HepG2 (cell line): Measurements from ENCODE around the gene TCF23. TPM values are rescaled to one million over a fixed set of nuclear protein-coding genes. Genes with fewer than 3 reads are reported as not detected.
A peak's percentile ranks its signal among the peaks of the same experiment; 100 is the strongest.

Source experiments
- BRCA1 ChIP-seq: sonication (generic); formaldehyde crosslinking; IDR thresholded peaks from 2 replicates; pipeline ENCODE4 v1.4.0; 2020; ENCODE audit warnings: missing genetic modification reagents
- EHMT2 ChIP-seq: fragments of 200-600 bp; sonication (generic); IDR thresholded peaks from 2 replicates; pipeline ENCODE4 v1.7.0; 2017; ENCODE audit warnings: antibody characterized with exemption, low read depth, low read length, borderline replicate concordance
- ELF1 ChIP-seq: sonication (generic); formaldehyde crosslinking; IDR thresholded peaks from 2 replicates; pipeline ENCODE4 v1.4.0; 2020; ENCODE audit warnings: missing genetic modification reagents
- HNF4A ChIP-seq: sonication (generic); formaldehyde crosslinking; IDR thresholded peaks from 2 replicates; pipeline ENCODE4 v1.4.0; 2020; ENCODE audit warnings: missing genetic modification reagents
- HNRNPH1 ChIP-seq: fragments of 200-400 bp; formaldehyde crosslinking; optimal IDR thresholded peaks from 2 replicates; pipeline ENCODE3; 2017; ENCODE audit warnings: mild to moderate bottlenecking, low read depth, low read length
- MTF1 ChIP-seq: sonication (generic); formaldehyde crosslinking; IDR thresholded peaks from 2 replicates; pipeline ENCODE4 v1.5.0; 2020; ENCODE audit warnings: missing genetic modification reagents
- PRPF4 ChIP-seq: fragments of 200-400 bp; formaldehyde crosslinking; IDR thresholded peaks from 2 replicates; pipeline ENCODE4 v1.6.1; 2016; ENCODE audit warnings: low read length, low read depth; ENCODE audit not compliant: poor library complexity, severe bottlenecking
- RFXANK ChIP-seq: IDR thresholded peaks from 2 replicates; pipeline ENCODE4 v1.6.1; 2016
- SAP130 ChIP-seq: IDR thresholded peaks from 2 replicates; pipeline ENCODE4 v1.6.1; 2016; ENCODE audit warnings: low read depth
- SOX6 ChIP-seq, 2 experiments: fragments of 450-650 bp in 1 of 2; sonication (generic) in 1 of 2; formaldehyde crosslinking in 1 of 2; IDR thresholded peaks; 2 replicates each; pipeline versions ENCODE4 v1.4.0 to v1.6.1; 2017 to 2020; ENCODE audit warnings: antibody characterized with exemption in 1 of 2, mild to moderate bottlenecking in 1 of 2, missing genetic modification reagents in 1 of 2
- SP4 ChIP-seq: sonication (generic); formaldehyde crosslinking; IDR thresholded peaks from 2 replicates; pipeline ENCODE4 v1.8.1; 2023; ENCODE audit warnings: mild to moderate bottlenecking, missing genetic modification reagents
- ZNF251 ChIP-seq: sonication (generic); formaldehyde crosslinking; IDR thresholded peaks from 2 replicates; pipeline ENCODE4 v1.9.0; 2021; ENCODE audit warnings: mild to moderate bottlenecking, missing genetic modification reagents
- ZNF354B ChIP-seq: sonication (generic); formaldehyde crosslinking; IDR thresholded peaks from 2 replicates; pipeline ENCODE4 v1.8.0; 2022; ENCODE audit warnings: mild to moderate bottlenecking, missing genetic modification reagents
- polyA plus RNA-seq, 8 experiments: library from polyadenylated mRNA; depleted of rRNA in 3 of 8; stranded (reverse) in 7 of 8; unstranded in 1 of 8; fragments of >200 nt; fragmentation: Illumina TruSeq in 4 of 8; extraction: Trizol in 4 of 8; gene quantifications; 2 replicates each; pipeline versions ENCODE4 v1.2.1 to v1.2.3, GENCODE V29; 2011 to 2016; ENCODE audit warnings: low read depth in 4 of 8, missing spikeins in 1 of 8, mixed read lengths in 1 of 8; ENCODE audit not compliant: insufficient read depth in 1 of 8
- total RNA-seq, 5 experiments: library from RNA; depleted of rRNA; stranded (reverse); fragments of >200 nt; fragmentation: Illumina TruSeq; extraction: Trizol; gene quantifications; 2 replicates each; pipeline ENCODE4 v1.2.3, GENCODE V29; 2016; ENCODE audit warnings: low read depth in 1 of 5
- TF ChIP-seq, protein P1 (sequence below): sonication (generic); formaldehyde crosslinking; IDR thresholded peaks from 2 replicates; pipeline ENCODE4 v1.4.0; 2020; ENCODE audit warnings: low read depth, missing genetic modification reagents
- TF ChIP-seq, protein P2 (sequence below): sonication (generic); formaldehyde crosslinking; IDR thresholded peaks from 2 replicates; pipeline ENCODE4 v1.4.0; 2020; ENCODE audit warnings: missing genetic modification reagents
- TF ChIP-seq, protein P3 (sequence below): sonication (generic); formaldehyde crosslinking; IDR thresholded peaks from 2 replicates; pipeline ENCODE4 v1.5.0; 2020; ENCODE audit warnings: missing genetic modification reagents, mild to moderate bottlenecking, borderline replicate concordance
- TF ChIP-seq, protein P4 (sequence below): IDR thresholded peaks from 2 replicates; pipeline ENCODE4 v1.6.1; 2016
- TF ChIP-seq, protein P5 (sequence below): sonication (generic); formaldehyde crosslinking; conservative IDR thresholded peaks from 2 replicates; pipeline ENCODE4 v1.4.0; 2020; ENCODE audit warnings: missing genetic modification reagents

TCF23 gene
- total and polyA plus RNA-seq, 2 of the 13 experiments (the other 11 are each of a cell fraction or from before 2014, with no cell fraction given) = 0.02 to 1.4 TPM

DNA sequence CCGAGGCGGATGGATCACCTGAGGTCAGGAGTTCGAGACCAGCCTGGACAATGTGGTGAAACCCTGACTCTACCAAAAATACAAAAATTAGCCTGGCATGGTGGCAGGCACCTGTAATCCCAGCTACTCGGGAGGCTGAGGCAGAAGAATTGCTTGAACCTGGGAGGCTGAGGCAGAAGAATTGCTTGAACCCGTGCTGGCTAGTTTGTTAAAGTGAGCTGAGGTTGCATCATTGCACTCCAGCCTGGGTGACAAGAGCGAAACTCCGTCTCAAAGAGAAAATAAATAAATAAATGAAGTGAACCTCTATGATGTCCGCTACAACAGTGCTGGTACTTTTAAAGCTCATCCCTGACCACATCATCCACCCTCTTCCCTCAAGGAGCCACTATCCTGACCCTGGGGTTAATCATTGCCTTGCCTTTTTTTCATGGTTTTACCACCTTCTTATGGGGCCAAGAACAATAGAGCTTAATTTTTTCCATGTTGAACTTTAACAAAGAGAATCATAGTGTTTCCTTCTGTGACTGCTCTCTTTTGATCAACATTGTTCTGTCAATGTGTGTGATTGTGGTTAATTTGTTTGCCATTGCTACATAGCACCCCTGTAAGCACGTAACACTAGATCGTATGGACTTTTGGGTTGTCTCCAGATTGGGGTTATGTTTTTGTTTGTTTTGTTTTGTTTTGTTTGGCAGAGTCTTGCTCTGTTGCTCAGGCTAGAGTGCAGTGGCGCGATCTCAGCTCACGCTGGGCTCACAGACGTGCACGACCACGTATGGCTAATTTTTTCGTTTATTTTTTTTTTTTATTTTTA is 45.9 kb downstream of the TCF23 start (continued):
- TF ChIP-seq, protein P1, sequence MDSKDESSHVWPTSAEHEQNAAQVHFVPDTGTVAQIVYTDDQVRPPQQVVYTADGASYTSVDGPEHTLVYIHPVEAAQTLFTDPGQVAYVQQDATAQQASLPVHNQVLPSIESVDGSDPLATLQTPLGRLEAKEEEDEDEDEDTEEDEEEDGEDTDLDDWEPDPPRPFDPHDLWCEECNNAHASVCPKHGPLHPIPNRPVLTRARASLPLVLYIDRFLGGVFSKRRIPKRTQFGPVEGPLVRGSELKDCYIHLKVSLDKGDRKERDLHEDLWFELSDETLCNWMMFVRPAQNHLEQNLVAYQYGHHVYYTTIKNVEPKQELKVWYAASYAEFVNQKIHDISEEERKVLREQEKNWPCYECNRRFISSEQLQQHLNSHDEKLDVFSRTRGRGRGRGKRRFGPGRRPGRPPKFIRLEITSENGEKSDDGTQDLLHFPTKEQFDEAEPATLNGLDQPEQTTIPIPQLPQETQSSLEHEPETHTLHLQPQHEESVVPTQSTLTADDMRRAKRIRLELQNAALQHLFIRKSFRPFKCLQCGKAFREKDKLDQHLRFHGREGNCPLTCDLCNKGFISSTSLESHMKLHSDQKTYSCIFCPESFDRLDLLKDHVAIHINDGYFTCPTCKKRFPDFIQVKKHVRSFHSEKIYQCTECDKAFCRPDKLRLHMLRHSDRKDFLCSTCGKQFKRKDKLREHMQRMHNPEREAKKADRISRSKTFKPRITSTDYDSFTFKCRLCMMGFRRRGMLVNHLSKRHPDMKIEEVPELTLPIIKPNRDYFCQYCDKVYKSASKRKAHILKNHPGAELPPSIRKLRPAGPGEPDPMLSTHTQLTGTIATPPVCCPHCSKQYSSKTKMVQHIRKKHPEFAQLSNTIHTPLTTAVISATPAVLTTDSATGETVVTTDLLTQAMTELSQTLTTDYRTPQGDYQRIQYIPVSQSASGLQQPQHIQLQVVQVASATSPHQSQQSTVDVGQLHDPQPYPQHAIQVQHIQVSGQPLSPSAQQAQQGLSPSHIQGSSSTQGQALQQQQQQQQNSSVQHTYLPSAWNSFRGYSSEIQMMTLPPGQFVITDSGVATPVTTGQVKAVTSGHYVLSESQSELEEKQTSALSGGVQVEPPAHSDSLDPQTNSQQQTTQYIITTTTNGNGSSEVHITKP (CRISPR knock-in tag) = 0 out of 2 replicates have a peak, but pooled peaks have one; percentile 35
- TF ChIP-seq SAP130 = no peak; the same call in none of the 2 replicates
- TF ChIP-seq MTF1 (CRISPR knock-in tag) = no peak
- TF ChIP-seq EHMT2 = no peak
- TF ChIP-seq BRCA1 (CRISPR knock-in tag) = no peak
- 0 out of 2 replicates have a peak, but pooled peaks have one; percentile 23 for TF ChIP-seq HNF4A (CRISPR knock-in tag)
- no peak for TF ChIP-seq PRPF4
- no peak for TF ChIP-seq ZNF354B (CRISPR knock-in tag)
- TF ChIP-seq, protein P2, sequence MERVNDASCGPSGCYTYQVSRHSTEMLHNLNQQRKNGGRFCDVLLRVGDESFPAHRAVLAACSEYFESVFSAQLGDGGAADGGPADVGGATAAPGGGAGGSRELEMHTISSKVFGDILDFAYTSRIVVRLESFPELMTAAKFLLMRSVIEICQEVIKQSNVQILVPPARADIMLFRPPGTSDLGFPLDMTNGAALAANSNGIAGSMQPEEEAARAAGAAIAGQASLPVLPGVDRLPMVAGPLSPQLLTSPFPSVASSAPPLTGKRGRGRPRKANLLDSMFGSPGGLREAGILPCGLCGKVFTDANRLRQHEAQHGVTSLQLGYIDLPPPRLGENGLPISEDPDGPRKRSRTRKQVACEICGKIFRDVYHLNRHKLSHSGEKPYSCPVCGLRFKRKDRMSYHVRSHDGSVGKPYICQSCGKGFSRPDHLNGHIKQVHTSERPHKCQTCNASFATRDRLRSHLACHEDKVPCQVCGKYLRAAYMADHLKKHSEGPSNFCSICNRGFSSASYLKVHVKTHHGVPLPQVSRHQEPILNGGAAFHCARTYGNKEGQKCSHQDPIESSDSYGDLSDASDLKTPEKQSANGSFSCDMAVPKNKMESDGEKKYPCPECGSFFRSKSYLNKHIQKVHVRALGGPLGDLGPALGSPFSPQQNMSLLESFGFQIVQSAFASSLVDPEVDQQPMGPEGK = no peak; the same call in 1 of the 2 replicates
- no peak for TF ChIP-seq HNRNPH1
- TF ChIP-seq, protein P3, sequence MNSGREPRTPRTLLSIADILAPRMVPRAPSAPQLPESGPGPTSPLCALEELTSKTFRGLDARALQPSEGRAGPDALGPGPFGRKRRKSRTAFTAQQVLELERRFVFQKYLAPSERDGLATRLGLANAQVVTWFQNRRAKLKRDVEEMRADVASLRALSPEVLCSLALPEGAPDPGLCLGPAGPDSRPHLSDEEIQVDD (CRISPR knock-in tag) = no peak
- 0 out of 2 replicates have a peak, but pooled peaks have one; percentile 28 for TF ChIP-seq SP4
- TF ChIP-seq, protein P4, sequence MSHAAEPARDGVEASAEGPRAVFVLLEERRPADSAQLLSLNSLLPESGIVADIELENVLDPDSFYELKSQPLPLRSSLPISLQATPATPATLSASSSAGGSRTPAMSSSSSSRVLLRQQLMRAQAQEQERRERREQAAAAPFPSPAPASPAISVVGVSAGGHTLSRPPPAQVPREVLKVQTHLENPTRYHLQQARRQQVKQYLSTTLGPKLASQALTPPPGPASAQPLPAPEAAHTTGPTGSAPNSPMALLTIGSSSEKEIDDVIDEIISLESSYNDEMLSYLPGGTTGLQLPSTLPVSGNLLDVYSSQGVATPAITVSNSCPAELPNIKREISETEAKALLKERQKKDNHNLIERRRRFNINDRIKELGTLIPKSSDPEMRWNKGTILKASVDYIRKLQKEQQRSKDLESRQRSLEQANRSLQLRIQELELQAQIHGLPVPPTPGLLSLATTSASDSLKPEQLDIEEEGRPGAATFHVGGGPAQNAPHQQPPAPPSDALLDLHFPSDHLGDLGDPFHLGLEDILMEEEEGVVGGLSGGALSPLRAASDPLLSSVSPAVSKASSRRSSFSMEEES (CRISPR knock-in tag) = no peak
- no peak for TF ChIP-seq ELF1 (CRISPR knock-in tag)
- no peak for TF ChIP-seq RFXANK
- TF ChIP-seq ZNF251 = no peak
- TF ChIP-seq, protein P5, sequence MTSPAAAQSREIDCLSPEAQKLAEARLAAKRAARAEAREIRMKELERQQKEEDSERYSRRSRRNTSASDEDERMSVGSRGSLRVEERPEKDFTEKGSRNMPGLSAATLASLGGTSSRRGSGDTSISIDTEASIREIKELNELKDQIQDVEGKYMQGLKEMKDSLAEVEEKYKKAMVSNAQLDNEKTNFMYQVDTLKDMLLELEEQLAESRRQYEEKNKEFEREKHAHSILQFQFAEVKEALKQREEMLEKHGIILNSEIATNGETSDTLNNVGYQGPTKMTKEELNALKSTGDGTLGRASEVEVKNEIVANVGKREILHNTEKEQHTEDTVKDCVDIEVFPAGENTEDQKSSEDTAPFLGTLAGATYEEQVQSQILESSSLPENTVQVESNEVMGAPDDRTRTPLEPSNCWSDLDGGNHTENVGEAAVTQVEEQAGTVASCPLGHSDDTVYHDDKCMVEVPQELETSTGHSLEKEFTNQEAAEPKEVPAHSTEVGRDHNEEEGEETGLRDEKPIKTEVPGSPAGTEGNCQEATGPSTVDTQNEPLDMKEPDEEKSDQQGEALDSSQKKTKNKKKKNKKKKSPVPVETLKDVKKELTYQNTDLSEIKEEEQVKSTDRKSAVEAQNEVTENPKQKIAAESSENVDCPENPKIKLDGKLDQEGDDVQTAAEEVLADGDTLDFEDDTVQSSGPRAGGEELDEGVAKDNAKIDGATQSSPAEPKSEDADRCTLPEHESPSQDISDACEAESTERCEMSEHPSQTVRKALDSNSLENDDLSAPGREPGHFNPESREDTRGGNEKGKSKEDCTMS (CRISPR knock-in tag) = no peak
- no peak for TF ChIP-seq SOX6 (IDR thresholded peaks at IDR 0.05)
- TF ChIP-seq SOX6 (CRISPR knock-in tag; IDR thresholded peaks at IDR 0.05) = peak; percentile 93
